GM12878 (cell line): ENCODE data around the gene BTNL2. TPM values are rescaled to one million over a fixed set of nuclear protein-coding genes. Genes with fewer than 3 reads are reported as not detected.
A peak's percentile ranks its signal among the peaks of the same experiment; 100 is the strongest.

Experiments
- ASH2L ChIP-seq: fragments of 300-600, 200-600 bp; sonication (generic); IDR thresholded peaks from 2 replicates; pipeline ENCODE4 v1.6.1; 2017; ENCODE audit warnings: low read depth, mild to moderate bottlenecking, borderline replicate concordance
- ATF7 ChIP-seq: fragments of 450-650 bp; IDR thresholded peaks from 2 replicates; pipeline ENCODE4 v1.6.1; 2016; ENCODE audit warnings: low read depth, mild to moderate bottlenecking
- CTCF ChIP-seq, 3 experiments: IDR thresholded peaks in 2 of 3; conservative IDR thresholded peaks in 1 of 3; 2 replicates each; pipeline ENCODE4 v1.5.1; 2011; ENCODE audit warnings: low read depth in 3 of 3, low read length in 3 of 3, mild to moderate bottlenecking in 3 of 3, control low read depth in 2 of 3, moderate library complexity in 2 of 3, inconsistent platforms in 1 of 3, mixed read lengths in 1 of 3; ENCODE audit not compliant: control insufficient read depth in 2 of 3, insufficient read depth in 1 of 3; ENCODE audit errors: extremely low read depth in 1 of 3
- CUX1 ChIP-seq: IDR thresholded peaks from 2 replicates; pipeline ENCODE4 v1.6.1; 2012; ENCODE audit warnings: improper control_type of control experiment, low read depth, low read length; ENCODE audit not compliant: insufficient replicate concordance
- EP300 ChIP-seq, 2 experiments: fragments of 150-350 bp in 1 of 2; IDR thresholded peaks; 2 replicates each; pipeline ENCODE4 v1.6.1; 2011 to 2012; ENCODE audit warnings: low read depth in 2 of 2, low read length in 2 of 2, borderline replicate concordance in 1 of 2, improper control_type of control experiment in 1 of 2, inconsistent platforms in 1 of 2; ENCODE audit not compliant: control insufficient read depth in 1 of 2
- EZH2 ChIP-seq: IDR thresholded peaks from 2 replicates; pipeline ENCODE4 v1.6.1; 2012; ENCODE audit warnings: low read depth, mild to moderate bottlenecking, control low read depth, inconsistent platforms, low read length, borderline replicate concordance; ENCODE audit not compliant: control insufficient read depth
- IRF3 ChIP-seq: fragments of 450-650 bp; IDR thresholded peaks from 2 replicates; pipeline ENCODE4 v1.6.1; 2014; ENCODE audit warnings: mild to moderate bottlenecking
- KLF5 ChIP-seq: fragments of 450-650 bp; IDR thresholded peaks from 2 replicates; pipeline ENCODE4 v1.6.1; 2014; ENCODE audit warnings: mild to moderate bottlenecking; ENCODE audit not compliant: partially characterized antibody
- RAD21 ChIP-seq: IDR thresholded peaks from 2 replicates; pipeline ENCODE4 v1.6.1; 2011; ENCODE audit warnings: mild to moderate bottlenecking, low read depth, low read length, moderate library complexity; ENCODE audit not compliant: insufficient read depth
- ZBTB40 ChIP-seq: fragments of 450-650 bp; IDR thresholded peaks from 2 replicates; pipeline ENCODE4 v1.6.1; 2016; ENCODE audit warnings: mild to moderate bottlenecking, moderate library complexity, borderline replicate concordance
- ZNF592 ChIP-seq: fragments of 450-650 bp; IDR thresholded peaks from 2 replicates; pipeline ENCODE4 v1.6.1; 2017; ENCODE audit warnings: mild to moderate bottlenecking, moderate library complexity
- polyA plus RNA-seq, 11 experiments: library from polyadenylated mRNA; depleted of rRNA in 4 of 11; unstranded in 6 of 11; stranded (reverse) in 5 of 11; fragments of >200 nt; fragmentation: Nextera tagmentation in 4 of 11; fragmentation: Illumina TruSeq in 1 of 11; extraction: Ambion mirVana in 4 of 11; extraction: Trizol in 1 of 11; gene quantifications; 1 replicate in 1 of 11; 2 replicates in 10 of 11; pipeline versions ENCODE4 v1.2.1 to v1.2.3, GENCODE V29; 2011 to 2016; ENCODE audit warnings: inconsistent platforms in 2 of 11, missing spikeins in 2 of 11, low read depth in 1 of 11
- total RNA-seq, 4 experiments: library from RNA; depleted of rRNA in 3 of 4; stranded (reverse); fragments of >200 nt in 3 of 4; fragmentation: Illumina TruSeq in 1 of 4; extraction: Trizol in 1 of 4; gene quantifications; 2 replicates each; pipeline versions ENCODE4 v1.2.1 to v1.2.3, GENCODE V29; 2013 to 2021

The BTNL2 gene
- total and polyA plus RNA-seq, 10 of the 15 experiments (the other 5 are each of a cell fraction or from before 2014, with no cell fraction given): 0.11 to 0.29 (median 0.26) TPM; not detected in 5

GRCh38 chr6:32432050-32432450 lies 25.1 kb upstream of the BTNL2 start (continued):
- TF ChIP-seq ZNF592: no peak
- no peak for TF ChIP-seq ZBTB40
- TF ChIP-seq ATF7: no peak
- TF ChIP-seq EP300 (IDR thresholded peaks at IDR 0.05; ENCODE audit: borderline replicate concordance in 1 of 2, control insufficient read depth in 1 of 2, low read depth in 2 of 2, low read length in 2 of 2): no peak
- no peak for TF ChIP-seq CUX1
- no peak for TF ChIP-seq EZH2
- no peak for TF ChIP-seq KLF5
- peak in 2 of 3 experiments; percentile 41 to 62; a peak in 4 of 6 replicates for TF ChIP-seq CTCF (IDR thresholded peaks at IDR 0.05 in 2 of 3, conservative IDR thresholded peaks at IDR 0.05 in 1 of 3; ENCODE audit: control insufficient read depth in 2 of 3, extremely low read depth in 1 of 3, insufficient read depth in 1 of 3, low read depth in 3 of 3, low read length in 3 of 3)
- no peak for TF ChIP-seq IRF3
- TF ChIP-seq RAD21: peak; percentile 76
- no peak for TF ChIP-seq ASH2L
